HEK293 (cell line): ENCODE measurements around the gene TMEM11.
A peak's percentile ranks its signal among the peaks of the same experiment; 100 is the strongest.

Experiments used
- BCL6B ChIP-seq: fragments of 450-650 bp; formaldehyde crosslinking; IDR thresholded peaks from 2 replicates; pipeline ENCODE4 v1.5.1; 2017; ENCODE audit warnings: missing biosample characterization, missing genetic modification characterization
- FEZF1 ChIP-seq: fragments of 450-650 bp; formaldehyde crosslinking; IDR thresholded peaks from 2 replicates; pipeline ENCODE4 v1.5.1; 2016; ENCODE audit warnings: missing biosample characterization, missing genetic modification characterization
- GLI4 ChIP-seq: fragments of 450-650 bp; formaldehyde crosslinking; IDR thresholded peaks from 2 replicates; pipeline ENCODE4 v1.5.1; 2016; ENCODE audit warnings: missing biosample characterization, missing genetic modification characterization
- IKZF3 ChIP-seq: fragments of 450-650 bp; IDR thresholded peaks from 2 replicates; pipeline ENCODE4 v1.5.0; 2018; ENCODE audit warnings: missing biosample characterization, mild to moderate bottlenecking, missing genetic modification characterization, moderate library complexity
- KLF16 ChIP-seq: fragments of 450-650 bp; formaldehyde crosslinking; IDR thresholded peaks from 2 replicates; pipeline ENCODE4 v1.5.1; 2017; ENCODE audit warnings: missing biosample characterization, missing genetic modification characterization
- KLF17 ChIP-seq: fragments of 450-650 bp; formaldehyde crosslinking; IDR thresholded peaks from 2 replicates; pipeline ENCODE4 v1.5.1; 2016; ENCODE audit warnings: missing biosample characterization, missing genetic modification characterization
- KLF8 ChIP-seq: fragments of 450-650 bp; formaldehyde crosslinking; IDR thresholded peaks from 2 replicates; pipeline ENCODE4 v1.5.1; 2016; ENCODE audit warnings: missing biosample characterization, missing genetic modification characterization
- MEIS1 ChIP-seq: sonication (generic); formaldehyde crosslinking; IDR thresholded peaks from 2 replicates; pipeline ENCODE4 v1.8.1; 2022; ENCODE audit warnings: missing genetic modification reagents, mild to moderate bottlenecking, borderline replicate concordance
- SCRT2 ChIP-seq: fragments of 450-650 bp; formaldehyde crosslinking; IDR thresholded peaks from 2 replicates; pipeline ENCODE4 v1.5.1; 2016; ENCODE audit warnings: missing biosample characterization, missing genetic modification characterization
- SP2 ChIP-seq: fragments of 450-650 bp; formaldehyde crosslinking; IDR thresholded peaks from 2 replicates; pipeline ENCODE4 v1.5.1; 2016; ENCODE audit warnings: missing biosample characterization, missing genetic modification characterization
- SP7 ChIP-seq: fragments of 450-650 bp; formaldehyde crosslinking; IDR thresholded peaks from 2 replicates; pipeline ENCODE4 v1.5.1; 2016; ENCODE audit warnings: missing biosample characterization, missing genetic modification characterization
- TCF7L2 ChIP-seq: IDR thresholded peaks from 2 replicates; pipeline ENCODE4 v1.6.1; 2011; ENCODE audit warnings: low read depth, mild to moderate bottlenecking, inconsistent platforms, low read length, moderate library complexity, borderline replicate concordance
- YY1 ChIP-seq: fragments of 450-650 bp; formaldehyde crosslinking; IDR thresholded peaks from 2 replicates; pipeline ENCODE4 v1.5.1; 2018; ENCODE audit warnings: missing biosample characterization, missing genetic modification characterization
- ZBTB20 ChIP-seq: fragments of 450-650 bp; formaldehyde crosslinking; IDR thresholded peaks from 2 replicates; pipeline ENCODE4 v1.5.1; 2016; ENCODE audit warnings: missing biosample characterization, missing genetic modification characterization
- ZFP37 ChIP-seq: fragments of 450-650 bp; formaldehyde crosslinking; IDR thresholded peaks from 2 replicates; pipeline ENCODE4 v1.5.1; 2016; ENCODE audit warnings: missing biosample characterization, missing genetic modification characterization
- ZNF10 ChIP-seq: fragments of 450-650 bp; formaldehyde crosslinking; IDR thresholded peaks from 2 replicates; pipeline ENCODE4 v1.5.1; 2017; ENCODE audit warnings: missing biosample characterization, missing genetic modification characterization
- ZNF138 ChIP-seq: fragments of 450-650 bp; formaldehyde crosslinking; IDR thresholded peaks from 2 replicates; pipeline ENCODE4 v1.5.1; 2016; ENCODE audit warnings: missing biosample characterization, missing genetic modification characterization, borderline replicate concordance
- ZNF175 ChIP-seq: fragments of 450-650 bp; formaldehyde crosslinking; IDR thresholded peaks from 2 replicates; pipeline ENCODE4 v1.5.1; 2016; ENCODE audit warnings: missing biosample characterization, missing genetic modification characterization
- ZNF26 ChIP-seq: fragments of 450-650 bp; formaldehyde crosslinking; IDR thresholded peaks from 2 replicates; pipeline ENCODE4 v1.5.1; 2016; ENCODE audit warnings: missing biosample characterization, missing genetic modification characterization
- ZNF433 ChIP-seq: fragments of 450-650 bp; formaldehyde crosslinking; IDR thresholded peaks from 2 replicates; pipeline ENCODE4 v1.5.1; 2016; ENCODE audit warnings: missing biosample characterization, missing genetic modification characterization, low read depth
- ZNF530 ChIP-seq: fragments of 450-650 bp; formaldehyde crosslinking; IDR thresholded peaks from 2 replicates; pipeline ENCODE4 v1.5.1; 2016; ENCODE audit warnings: low read depth, missing biosample characterization, missing genetic modification characterization
- ZNF548 ChIP-seq: fragments of 450-650 bp; formaldehyde crosslinking; IDR thresholded peaks from 2 replicates; pipeline ENCODE4 v1.5.1; 2016; ENCODE audit warnings: missing biosample characterization, missing genetic modification characterization
- ZNF560 ChIP-seq: fragments of 450-650 bp; formaldehyde crosslinking; IDR thresholded peaks from 2 replicates; pipeline ENCODE4 v1.5.1; 2017; ENCODE audit warnings: missing biosample characterization, missing genetic modification characterization, borderline replicate concordance
- ZNF561 ChIP-seq: fragments of 450-650 bp; IDR thresholded peaks from 2 replicates; pipeline ENCODE4 v1.5.1; 2018; ENCODE audit warnings: missing biosample characterization, missing genetic modification characterization, borderline replicate concordance
- ZNF623 ChIP-seq: fragments of 450-650 bp; formaldehyde crosslinking; IDR thresholded peaks from 2 replicates; pipeline ENCODE4 v1.5.1; 2016; ENCODE audit warnings: missing biosample characterization, missing genetic modification characterization
- ZNF654 ChIP-seq: fragments of 450-650 bp; formaldehyde crosslinking; IDR thresholded peaks from 2 replicates; pipeline ENCODE4 v1.5.1; 2016; ENCODE audit warnings: low read depth, missing biosample characterization, missing genetic modification characterization
- ZNF677 ChIP-seq: fragments of 450-650 bp; IDR thresholded peaks from 2 replicates; pipeline ENCODE4 v1.5.0; 2018; ENCODE audit warnings: missing biosample characterization, mild to moderate bottlenecking, missing genetic modification characterization, moderate library complexity
- ZNF768 ChIP-seq: fragments of 450-650 bp; formaldehyde crosslinking; IDR thresholded peaks from 2 replicates; pipeline ENCODE4 v1.5.1; 2018; ENCODE audit warnings: missing biosample characterization, mild to moderate bottlenecking, missing genetic modification characterization
- TF ChIP-seq, protein P1 (sequence below): fragments of 450-650 bp; formaldehyde crosslinking; IDR thresholded peaks from 2 replicates; pipeline ENCODE4 v1.5.0; 2017; ENCODE audit warnings: missing biosample characterization, missing genetic modification characterization, borderline replicate concordance
- TF ChIP-seq, protein P2 (sequence below): fragments of 450-650 bp; formaldehyde crosslinking; IDR thresholded peaks from 2 replicates; pipeline ENCODE4 v1.5.1; 2017; ENCODE audit warnings: missing biosample characterization, missing genetic modification characterization
- TF ChIP-seq, protein P3 (sequence below): fragments of 450-650 bp; formaldehyde crosslinking; IDR thresholded peaks from 2 replicates; pipeline ENCODE4 v1.5.1; 2016; ENCODE audit warnings: missing biosample characterization, missing genetic modification characterization
- TF ChIP-seq, protein P4 (sequence below): fragments of 450-650 bp; formaldehyde crosslinking; IDR thresholded peaks from 2 replicates; pipeline ENCODE4 v1.5.1; 2016; ENCODE audit warnings: missing biosample characterization, missing genetic modification characterization

Gene TMEM11

DNA sequence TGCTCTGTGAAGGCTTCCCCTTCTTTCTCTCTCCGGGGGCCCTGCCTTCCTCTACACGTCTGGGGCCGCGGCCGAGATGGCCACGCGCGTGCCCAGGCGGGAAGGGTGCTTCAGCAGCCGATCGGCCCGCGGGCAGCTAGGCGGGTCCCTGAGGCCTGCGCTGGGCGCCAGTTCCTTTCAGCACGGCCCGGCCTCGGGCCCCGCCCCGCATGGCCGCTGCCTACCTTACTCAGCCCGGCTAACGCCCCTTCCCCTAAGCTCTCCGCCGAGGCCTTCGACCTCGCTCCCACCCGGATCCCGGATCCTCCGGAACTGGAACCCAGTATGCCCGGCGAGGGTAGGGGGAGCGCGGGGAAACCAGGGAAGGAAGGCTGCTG lies 335 bp downstream of the TMEM11 start (continued):
- no peak for TF ChIP-seq ZNF433 (tag by site-specific recombination)
- TF ChIP-seq ZNF677: no peak
- TF ChIP-seq FEZF1 (tag by site-specific recombination): no peak
- no peak for TF ChIP-seq KLF17 (tag by site-specific recombination)
- no peak; the same call in 1 of the 2 replicates for TF ChIP-seq MEIS1 (CRISPR knock-in tag)
- peak; percentile 92 for TF ChIP-seq ZBTB20
- TF ChIP-seq ZFP37: peak; percentile 72; the same call in 1 of the 2 replicates
- TF ChIP-seq, protein P1, sequence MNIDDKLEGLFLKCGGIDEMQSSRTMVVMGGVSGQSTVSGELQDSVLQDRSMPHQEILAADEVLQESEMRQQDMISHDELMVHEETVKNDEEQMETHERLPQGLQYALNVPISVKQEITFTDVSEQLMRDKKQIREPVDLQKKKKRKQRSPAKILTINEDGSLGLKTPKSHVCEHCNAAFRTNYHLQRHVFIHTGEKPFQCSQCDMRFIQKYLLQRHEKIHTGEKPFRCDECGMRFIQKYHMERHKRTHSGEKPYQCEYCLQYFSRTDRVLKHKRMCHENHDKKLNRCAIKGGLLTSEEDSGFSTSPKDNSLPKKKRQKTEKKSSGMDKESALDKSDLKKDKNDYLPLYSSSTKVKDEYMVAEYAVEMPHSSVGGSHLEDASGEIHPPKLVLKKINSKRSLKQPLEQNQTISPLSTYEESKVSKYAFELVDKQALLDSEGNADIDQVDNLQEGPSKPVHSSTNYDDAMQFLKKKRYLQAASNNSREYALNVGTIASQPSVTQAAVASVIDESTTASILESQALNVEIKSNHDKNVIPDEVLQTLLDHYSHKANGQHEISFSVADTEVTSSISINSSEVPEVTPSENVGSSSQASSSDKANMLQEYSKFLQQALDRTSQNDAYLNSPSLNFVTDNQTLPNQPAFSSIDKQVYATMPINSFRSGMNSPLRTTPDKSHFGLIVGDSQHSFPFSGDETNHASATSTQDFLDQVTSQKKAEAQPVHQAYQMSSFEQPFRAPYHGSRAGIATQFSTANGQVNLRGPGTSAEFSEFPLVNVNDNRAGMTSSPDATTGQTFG (tag by site-specific recombination): no peak
- TF ChIP-seq BCL6B (tag by site-specific recombination): no peak
- TF ChIP-seq, protein P2, sequence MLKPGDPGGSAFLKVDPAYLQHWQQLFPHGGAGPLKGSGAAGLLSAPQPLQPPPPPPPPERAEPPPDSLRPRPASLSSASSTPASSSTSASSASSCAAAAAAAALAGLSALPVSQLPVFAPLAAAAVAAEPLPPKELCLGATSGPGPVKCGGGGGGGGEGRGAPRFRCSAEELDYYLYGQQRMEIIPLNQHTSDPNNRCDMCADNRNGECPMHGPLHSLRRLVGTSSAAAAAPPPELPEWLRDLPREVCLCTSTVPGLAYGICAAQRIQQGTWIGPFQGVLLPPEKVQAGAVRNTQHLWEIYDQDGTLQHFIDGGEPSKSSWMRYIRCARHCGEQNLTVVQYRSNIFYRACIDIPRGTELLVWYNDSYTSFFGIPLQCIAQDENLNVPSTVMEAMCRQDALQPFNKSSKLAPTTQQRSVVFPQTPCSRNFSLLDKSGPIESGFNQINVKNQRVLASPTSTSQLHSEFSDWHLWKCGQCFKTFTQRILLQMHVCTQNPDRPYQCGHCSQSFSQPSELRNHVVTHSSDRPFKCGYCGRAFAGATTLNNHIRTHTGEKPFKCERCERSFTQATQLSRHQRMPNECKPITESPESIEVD (tag by site-specific recombination): no peak
- no peak for TF ChIP-seq ZNF768 (tag by site-specific recombination)
- no peak for TF ChIP-seq ZNF175 (tag by site-specific recombination)
- TF ChIP-seq ZNF10: no peak
- no peak for TF ChIP-seq YY1 (tag by site-specific recombination)
- no peak for TF ChIP-seq SCRT2
- 0 out of 2 replicates have a peak, but pooled peaks have one; percentile 40 for TF ChIP-seq GLI4
- TF ChIP-seq SP2 (tag by site-specific recombination): no peak
- no peak for TF ChIP-seq ZNF530 (tag by site-specific recombination)
- TF ChIP-seq ZNF561 (tag by site-specific recombination): no peak
- TF ChIP-seq SP7 (tag by site-specific recombination): no peak
- no peak for TF ChIP-seq ZNF560 (tag by site-specific recombination)
- TF ChIP-seq ZNF138 (tag by site-specific recombination): no peak
- TF ChIP-seq KLF16 (tag by site-specific recombination): no peak; the same call in 1 of the 2 replicates
- TF ChIP-seq ZNF548 (tag by site-specific recombination): no peak
- no peak for TF ChIP-seq ZNF26 (tag by site-specific recombination)
- no peak for TF ChIP-seq ZNF654 (tag by site-specific recombination)
- TF ChIP-seq, protein P3, sequence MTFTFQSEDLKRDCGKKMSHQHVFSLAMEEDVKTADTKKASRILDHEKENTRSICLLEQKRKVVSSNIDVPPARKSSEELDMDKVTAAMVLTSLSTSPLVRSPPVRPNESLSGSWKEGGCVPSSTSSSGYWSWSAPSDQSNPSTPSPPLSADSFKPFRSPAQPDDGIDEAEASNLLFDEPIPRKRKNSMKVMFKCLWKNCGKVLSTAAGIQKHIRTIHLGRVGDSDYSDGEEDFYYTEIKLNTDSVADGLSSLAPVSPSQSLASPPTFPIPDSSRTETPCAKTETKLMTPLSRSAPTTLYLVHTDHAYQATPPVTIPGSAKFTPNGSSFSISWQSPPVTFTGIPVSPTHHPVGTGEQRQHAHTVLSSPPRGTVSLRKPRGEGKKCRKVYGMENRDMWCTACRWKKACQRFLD (tag by site-specific recombination): no peak
- no peak for TF ChIP-seq TCF7L2
- no peak for TF ChIP-seq IKZF3 (tag by site-specific recombination)
- TF ChIP-seq KLF8 (tag by site-specific recombination): no peak
- no peak for TF ChIP-seq ZNF623
- TF ChIP-seq, protein P4, sequence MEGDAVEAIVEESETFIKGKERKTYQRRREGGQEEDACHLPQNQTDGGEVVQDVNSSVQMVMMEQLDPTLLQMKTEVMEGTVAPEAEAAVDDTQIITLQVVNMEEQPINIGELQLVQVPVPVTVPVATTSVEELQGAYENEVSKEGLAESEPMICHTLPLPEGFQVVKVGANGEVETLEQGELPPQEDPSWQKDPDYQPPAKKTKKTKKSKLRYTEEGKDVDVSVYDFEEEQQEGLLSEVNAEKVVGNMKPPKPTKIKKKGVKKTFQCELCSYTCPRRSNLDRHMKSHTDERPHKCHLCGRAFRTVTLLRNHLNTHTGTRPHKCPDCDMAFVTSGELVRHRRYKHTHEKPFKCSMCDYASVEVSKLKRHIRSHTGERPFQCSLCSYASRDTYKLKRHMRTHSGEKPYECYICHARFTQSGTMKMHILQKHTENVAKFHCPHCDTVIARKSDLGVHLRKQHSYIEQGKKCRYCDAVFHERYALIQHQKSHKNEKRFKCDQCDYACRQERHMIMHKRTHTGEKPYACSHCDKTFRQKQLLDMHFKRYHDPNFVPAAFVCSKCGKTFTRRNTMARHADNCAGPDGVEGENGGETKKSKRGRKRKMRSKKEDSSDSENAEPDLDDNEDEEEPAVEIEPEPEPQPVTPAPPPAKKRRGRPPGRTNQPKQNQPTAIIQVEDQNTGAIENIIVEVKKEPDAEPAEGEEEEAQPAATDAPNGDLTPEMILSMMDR (tag by site-specific recombination): no peak; the same call in 1 of the 2 replicates
